ENCODE results near the gene PGS1. TPM values are rescaled to one million over a fixed set of nuclear protein-coding genes. Genes with fewer than 3 reads are reported as not detected.

The PGS1 gene
- total RNA-seq, 2 donors from 2014 or later: 52.0 to 98.4 TPM

DNA sequence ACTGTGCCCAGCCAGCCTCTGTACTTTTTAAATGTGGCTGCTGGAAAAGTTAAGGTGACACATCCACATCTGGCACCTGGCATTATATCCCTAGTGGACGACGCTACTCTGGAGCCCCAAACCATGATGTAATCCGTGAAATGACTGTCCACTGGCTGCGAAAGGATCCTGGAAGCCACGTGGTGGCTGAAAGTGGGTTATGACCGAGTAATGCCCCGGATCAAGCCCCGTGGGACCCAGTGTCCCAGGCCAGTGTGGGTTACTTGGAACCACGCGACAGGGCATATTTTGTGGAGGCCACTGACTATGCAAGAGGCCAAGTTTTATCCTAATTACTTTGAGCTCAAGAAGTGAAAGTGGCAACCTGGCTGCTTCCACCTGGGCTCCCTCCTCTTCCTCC lies 79.6 kb downstream of the PGS1 start:
- Histone ChIP-seq H3K36me3 (no peaks in the 10 kb centered on the region), H3K9me3 (no peaks in the 10 kb centered on the region), H3K27ac (no peak overlapping the region), H3K27me3 (replicated peaks; ENCODE audit: insufficient read depth) (no peaks in the 10 kb centered on the region), H3K4me3 (no peak overlapping the region), H3K4me1 (ENCODE audit: control insufficient read depth in 1 of 2, low read depth in 2 of 2) (no peaks in the 10 kb centered on the region)
- TF ChIP-seq, protein P1, sequence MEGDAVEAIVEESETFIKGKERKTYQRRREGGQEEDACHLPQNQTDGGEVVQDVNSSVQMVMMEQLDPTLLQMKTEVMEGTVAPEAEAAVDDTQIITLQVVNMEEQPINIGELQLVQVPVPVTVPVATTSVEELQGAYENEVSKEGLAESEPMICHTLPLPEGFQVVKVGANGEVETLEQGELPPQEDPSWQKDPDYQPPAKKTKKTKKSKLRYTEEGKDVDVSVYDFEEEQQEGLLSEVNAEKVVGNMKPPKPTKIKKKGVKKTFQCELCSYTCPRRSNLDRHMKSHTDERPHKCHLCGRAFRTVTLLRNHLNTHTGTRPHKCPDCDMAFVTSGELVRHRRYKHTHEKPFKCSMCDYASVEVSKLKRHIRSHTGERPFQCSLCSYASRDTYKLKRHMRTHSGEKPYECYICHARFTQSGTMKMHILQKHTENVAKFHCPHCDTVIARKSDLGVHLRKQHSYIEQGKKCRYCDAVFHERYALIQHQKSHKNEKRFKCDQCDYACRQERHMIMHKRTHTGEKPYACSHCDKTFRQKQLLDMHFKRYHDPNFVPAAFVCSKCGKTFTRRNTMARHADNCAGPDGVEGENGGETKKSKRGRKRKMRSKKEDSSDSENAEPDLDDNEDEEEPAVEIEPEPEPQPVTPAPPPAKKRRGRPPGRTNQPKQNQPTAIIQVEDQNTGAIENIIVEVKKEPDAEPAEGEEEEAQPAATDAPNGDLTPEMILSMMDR (IDR thresholded peaks at IDR 0.05): no peak
- DNase-seq (ENCODE audit: low spot score) (no peak), ATAC-seq (ENCODE audit: insufficient number of reproducible peaks, low FRiP score, low read depth) (no peak)

GRCh38 chr17:78458736-78459335 lies 80.4 kb downstream of the PGS1 start:
- Histone ChIP-seq H3K9me3 (no peaks in the 10 kb centered on the region), H3K4me3 (no peak overlapping the region), H3K4me1 (ENCODE audit: control insufficient read depth in 1 of 2, low read depth in 2 of 2) (no peaks in the 10 kb centered on the region), H3K36me3 (no peaks in the 10 kb centered on the region), H3K27me3 (replicated peaks; ENCODE audit: insufficient read depth) (no peaks in the 10 kb centered on the region), H3K27ac (no peak overlapping the region)
- TF ChIP-seq, protein P1 (IDR thresholded peaks at IDR 0.05): no peak
- DNase-seq (ENCODE audit: low spot score): no peak
- no peak for ATAC-seq (ENCODE audit: insufficient number of reproducible peaks, low FRiP score, low read depth)

GRCh38 chr17:78459696-78460095 lies 81.2 kb downstream of the PGS1 start:
- Histone ChIP-seq H3K9me3 (no peaks in the 10 kb centered on the region), H3K27ac (no peak overlapping the region), H3K27me3 (replicated peaks; ENCODE audit: insufficient read depth) (no peaks in the 10 kb centered on the region), H3K36me3 (no peaks in the 10 kb centered on the region), H3K4me1 (ENCODE audit: control insufficient read depth in 1 of 2, low read depth in 2 of 2) (no peaks in the 10 kb centered on the region), H3K4me3 (no peak overlapping the region)
- DNase-seq (ENCODE audit: low spot score) (no peak), ATAC-seq (ENCODE audit: insufficient number of reproducible peaks, low FRiP score, low read depth) (no peak)
- TF ChIP-seq, protein P1 (IDR thresholded peaks at IDR 0.05): no peak

- TF ChIP-seq, protein P1 (IDR thresholded peaks at IDR 0.05): no peak
- H3K36me3 ChIP-seq: no peaks in the 10 kb centered on the region
Observed at GRCh38 chr17:78460176-78460675, 81.8 kb downstream of the PGS1 start.

DNA sequence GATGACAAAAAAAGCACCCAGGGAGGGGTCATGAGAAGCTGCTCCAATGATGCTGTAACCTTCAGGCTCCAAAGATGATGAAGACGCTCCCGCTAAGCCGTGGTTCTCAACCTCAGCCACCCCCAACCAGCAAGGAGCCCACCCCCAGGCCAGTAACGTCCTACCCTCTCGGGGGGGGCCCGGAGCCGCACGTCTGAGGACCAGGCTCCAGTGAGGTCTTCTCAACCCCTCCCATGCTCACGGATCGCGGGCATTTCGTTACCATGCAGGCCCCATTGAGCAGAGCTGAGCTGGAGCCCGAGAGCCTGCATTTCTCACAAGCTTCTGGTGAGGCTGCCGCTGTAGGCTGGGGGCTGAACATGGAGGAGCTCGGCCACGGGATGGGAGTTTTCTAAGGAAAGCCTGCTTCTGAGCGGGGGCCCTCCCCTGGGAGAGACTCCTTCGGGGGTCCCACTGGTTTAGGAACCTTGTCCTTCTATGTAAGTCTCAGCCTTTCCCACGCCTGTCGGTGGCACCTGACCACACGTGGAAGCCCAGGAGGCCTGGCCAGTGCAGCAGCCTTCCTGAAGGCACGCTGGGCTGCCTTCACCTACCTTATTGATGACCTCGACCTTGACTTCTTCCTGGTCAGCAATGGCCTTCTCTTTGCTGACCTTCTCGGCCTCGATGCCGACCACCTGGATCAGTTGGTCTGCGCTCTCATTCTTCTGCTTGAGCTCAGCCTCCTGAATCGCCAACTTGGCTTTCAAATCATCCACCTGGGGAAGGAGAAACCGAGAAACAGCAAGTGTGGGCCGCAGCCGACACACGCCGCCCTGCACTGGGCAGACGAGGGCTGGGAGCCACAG lies 82.7 kb downstream of the PGS1 start:
- H3K4me1 ChIP-seq (ENCODE audit: control insufficient read depth in 1 of 2, low read depth in 2 of 2): no peaks in the 10 kb centered on the region
- no peak for ATAC-seq (ENCODE audit: insufficient number of reproducible peaks, low FRiP score, low read depth)
- H3K27ac ChIP-seq: no peak overlapping the region
- TF ChIP-seq, protein P1 (IDR thresholded peaks at IDR 0.05): no peak
- H3K36me3 ChIP-seq: no peaks in the 10 kb centered on the region
- no peaks in the 10 kb centered on the region for H3K27me3 ChIP-seq (replicated peaks; ENCODE audit: insufficient read depth)
- no peak for DNase-seq (ENCODE audit: low spot score)
- H3K4me3 ChIP-seq: no peak overlapping the region
- no peaks in the 10 kb centered on the region for H3K9me3 ChIP-seq

More at GRCh38 chr17:78460176-78460675, 81.8 kb downstream of the PGS1 start:
- Histone ChIP-seq H3K9me3 (no peaks in the 10 kb centered on the region), H3K27ac (no peak overlapping the region), H3K4me3 (no peak overlapping the region), H3K27me3 (replicated peaks; ENCODE audit: insufficient read depth) (no peaks in the 10 kb centered on the region), H3K4me1 (ENCODE audit: control insufficient read depth in 1 of 2, low read depth in 2 of 2) (no peaks in the 10 kb centered on the region)
- DNase-seq (ENCODE audit: low spot score) (no peak), ATAC-seq (ENCODE audit: insufficient number of reproducible peaks, low FRiP score, low read depth) (no peak)
